ENCODE results near the gene MYH10.

Gene MYH10

GRCh38 chr17:8436169-8436843 lies 194.2 kb downstream of the MYH10 start:
- DNase-seq = peak; percentile 64

GRCh38 chr17:8435245-8436168 lies 195.0 kb downstream of the MYH10 start, which contains the start of gene NDEL1:
Gene NDEL1, plus strand, starts transcription at chr17:8435884. Its CDS starts 8,388 bp downstream, at chr17:8444272.
- peak; percentile 100 for DNase-seq

GRCh38 chr17:8430966-8431365 lies 199.6 kb downstream of the MYH10 start:
- DNase-seq = no peak

GRCh38 chr17:8426802-8427201 lies 203.7 kb downstream of the MYH10 start:
- DNase-seq = no peak

- no peak for DNase-seq
Measured at GRCh38 chr17:8426094-8426720, 204.3 kb downstream of the MYH10 start.

Data from CD4-positive, alpha-beta T cell treated with Interleukin-6 for 4 hours (primary cell).